ENCODE measurements around the gene ARHGAP25.

ARHGAP25 gene

DNA sequence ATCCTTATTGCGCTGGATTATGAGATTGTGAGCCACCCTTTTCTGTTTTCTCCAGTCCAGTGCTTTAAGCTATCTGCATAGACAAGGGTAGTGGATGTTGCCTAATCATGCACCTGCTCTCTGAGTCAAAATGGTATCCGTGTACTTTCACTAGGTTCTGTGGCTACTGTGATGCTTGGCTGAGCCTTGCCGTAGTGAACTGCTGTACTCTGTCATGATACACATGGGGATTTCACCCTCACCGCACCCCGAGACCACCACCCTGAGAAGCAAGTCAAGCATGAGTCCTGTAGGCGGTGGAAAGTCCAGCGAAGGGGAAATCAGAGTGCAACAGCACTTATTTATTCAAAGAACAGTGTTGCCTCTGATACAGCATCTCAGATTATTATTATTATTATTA, 55.0 kb downstream of the ARHGAP25 start:
- no peaks in the 10 kb centered on the region for H3K4me1 ChIP-seq
- H3K4me3 ChIP-seq (ENCODE audit: low read depth, low read length): no peak overlapping the region
- no peak overlapping the region for H2AFZ ChIP-seq
- no peak overlapping the region for H3K4me2 ChIP-seq (ENCODE audit: low read length)
- no peak for TF ChIP-seq CTCF (IDR thresholded peaks at IDR 0.05)
- no peaks in the 10 kb centered on the region for H3K79me2 ChIP-seq
- H3K27me3 ChIP-seq (ENCODE audit: control insufficient read depth, insufficient read depth, low read length): no peaks in the 10 kb centered on the region
- no peaks in the 10 kb centered on the region for H3K9me3 ChIP-seq (ENCODE audit: control insufficient read depth, low read length)
- no peak overlapping the region for H3K27ac ChIP-seq
- H3K36me3 ChIP-seq (ENCODE audit: control insufficient read depth, insufficient read depth, low read length): no peaks in the 10 kb centered on the region
- H3K9ac ChIP-seq: no peak overlapping the region

DNA sequence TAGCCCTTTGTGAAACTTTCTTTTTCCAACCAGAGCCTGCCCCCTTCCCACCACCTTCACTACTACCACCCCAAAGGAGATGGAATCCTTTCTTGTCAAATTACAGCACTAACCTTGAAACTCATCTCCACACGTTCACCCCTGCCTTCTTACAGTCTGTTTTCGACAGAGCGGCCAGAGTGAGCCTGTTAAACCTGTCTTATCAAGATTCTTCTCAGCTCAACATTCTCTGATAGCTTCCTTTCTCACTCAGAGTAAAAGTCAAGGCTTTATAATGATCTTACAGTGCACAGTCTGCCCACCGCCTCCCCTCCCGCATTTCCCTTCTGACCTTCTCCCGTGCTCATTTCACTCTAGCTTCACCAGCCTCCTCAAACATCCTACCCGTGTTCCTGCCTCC, 56.0 kb downstream of the ARHGAP25 start:
- Histone ChIP-seq H2AFZ (no peak overlapping the region), H3K9ac (no peak overlapping the region), H3K9me3 (ENCODE audit: control insufficient read depth, low read length) (no peaks in the 10 kb centered on the region), H3K79me2 (no peaks in the 10 kb centered on the region), H3K4me1 (no peaks in the 10 kb centered on the region), H3K27me3 (ENCODE audit: control insufficient read depth, insufficient read depth, low read length) (no peaks in the 10 kb centered on the region), H3K4me3 (ENCODE audit: low read depth, low read length) (no peak overlapping the region), H3K4me2 (ENCODE audit: low read length) (no peak overlapping the region), H3K27ac (no peak overlapping the region), H3K36me3 (ENCODE audit: control insufficient read depth, insufficient read depth, low read length) (no peaks in the 10 kb centered on the region)
- TF ChIP-seq CTCF (IDR thresholded peaks at IDR 0.05): no peak

- H2AFZ ChIP-seq: no peak overlapping the region
- no peaks in the 10 kb centered on the region for H3K27me3 ChIP-seq (ENCODE audit: control insufficient read depth, insufficient read depth, low read length)
- H3K9me3 ChIP-seq (ENCODE audit: control insufficient read depth, low read length): no peaks in the 10 kb centered on the region
- no peak overlapping the region for H3K9ac ChIP-seq
- H3K79me2 ChIP-seq: no peaks in the 10 kb centered on the region
- no peaks in the 10 kb centered on the region for H3K4me1 ChIP-seq
- TF ChIP-seq CTCF (IDR thresholded peaks at IDR 0.05): no peak
- no peaks in the 10 kb centered on the region for H3K36me3 ChIP-seq (ENCODE audit: control insufficient read depth, insufficient read depth, low read length)
- no peak overlapping the region for H3K4me2 ChIP-seq (ENCODE audit: low read length)
- H3K4me3 ChIP-seq (ENCODE audit: low read depth, low read length): no peak overlapping the region
- no peak overlapping the region for H3K27ac ChIP-seq
These were observed 57.3 kb downstream of the ARHGAP25 start for GRCh38 chr2:68791914-68792313.

DNA sequence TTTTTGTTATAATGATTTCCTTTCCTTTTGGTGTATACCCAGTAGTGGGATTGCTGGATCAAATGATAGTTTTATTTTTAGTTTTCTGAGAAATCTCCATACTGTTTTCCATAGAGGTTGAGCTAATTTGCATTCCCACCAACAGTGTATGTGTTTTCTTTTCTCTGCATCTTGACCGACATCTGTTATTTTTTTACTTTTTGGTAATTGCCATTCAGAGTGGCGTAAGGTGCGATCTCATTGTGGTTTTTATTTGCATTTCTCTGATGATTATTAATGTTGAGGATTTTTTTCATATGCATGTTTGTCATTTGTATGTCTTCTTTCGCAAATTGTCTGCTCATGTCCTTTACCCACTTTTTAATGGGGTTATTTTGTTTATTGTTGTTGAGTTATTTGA, 58.1 kb downstream of the ARHGAP25 start:
- no peak overlapping the region for H3K4me2 ChIP-seq (ENCODE audit: low read length)
- no peaks in the 10 kb centered on the region for H3K36me3 ChIP-seq (ENCODE audit: control insufficient read depth, insufficient read depth, low read length)
- no peaks in the 10 kb centered on the region for H3K9me3 ChIP-seq (ENCODE audit: control insufficient read depth, low read length)
- H3K4me1 ChIP-seq: no peaks in the 10 kb centered on the region
- no peak overlapping the region for H3K27ac ChIP-seq
- H2AFZ ChIP-seq: no peak overlapping the region
- H3K79me2 ChIP-seq: no peaks in the 10 kb centered on the region
- no peak for TF ChIP-seq CTCF (IDR thresholded peaks at IDR 0.05)
- H3K9ac ChIP-seq: no peak overlapping the region
- no peaks in the 10 kb centered on the region for H3K27me3 ChIP-seq (ENCODE audit: control insufficient read depth, insufficient read depth, low read length)
- H3K4me3 ChIP-seq (ENCODE audit: low read depth, low read length): no peak overlapping the region

DNA sequence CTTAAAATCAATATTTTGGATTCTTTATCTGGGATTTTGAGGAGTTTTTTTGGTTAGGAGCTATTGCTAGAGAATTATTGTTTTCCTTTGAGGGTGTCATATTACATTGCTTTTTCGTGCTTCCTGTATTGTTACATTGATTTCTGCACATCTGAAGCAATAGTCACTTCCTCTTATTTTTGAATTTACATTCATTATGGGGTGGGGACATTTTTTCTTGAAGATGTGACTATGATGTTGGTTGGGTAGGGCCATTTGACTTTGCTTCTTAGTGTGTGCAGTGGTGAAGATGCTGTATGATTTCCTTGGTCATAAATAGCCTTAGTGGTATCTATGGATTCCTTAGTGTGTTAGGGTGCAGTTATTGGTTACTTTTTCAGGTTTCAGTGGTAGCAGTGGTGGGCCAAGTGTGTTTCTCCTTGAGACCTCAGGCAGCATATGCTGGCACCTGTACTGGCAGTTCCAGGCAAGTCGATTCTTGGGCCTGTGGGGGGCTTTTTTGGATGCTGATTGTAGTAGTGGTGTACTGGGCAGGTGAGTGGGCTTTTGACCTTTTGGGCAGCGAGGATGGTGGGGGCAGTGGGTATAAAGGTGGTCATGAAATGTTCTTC, 61.8 kb downstream of the ARHGAP25 start:
- no peak overlapping the region for H2AFZ ChIP-seq
- no peak for TF ChIP-seq CTCF (IDR thresholded peaks at IDR 0.05)
- H3K27ac ChIP-seq: no peak overlapping the region
- no peaks in the 10 kb centered on the region for H3K79me2 ChIP-seq
- H3K4me2 ChIP-seq (ENCODE audit: low read length): no peak overlapping the region
- H3K9me3 ChIP-seq (ENCODE audit: control insufficient read depth, low read length): no peaks in the 10 kb centered on the region
- H3K9ac ChIP-seq: no peak overlapping the region
- H3K36me3 ChIP-seq (ENCODE audit: control insufficient read depth, insufficient read depth, low read length): no peaks in the 10 kb centered on the region
- H3K4me3 ChIP-seq (ENCODE audit: low read depth, low read length): no peak overlapping the region
- no peaks in the 10 kb centered on the region for H3K4me1 ChIP-seq
- H3K27me3 ChIP-seq (ENCODE audit: control insufficient read depth, insufficient read depth, low read length): no peaks in the 10 kb centered on the region
